CD4-positive, alpha-beta T cell (primary cell): Measurements from ENCODE around the gene TESK1. TPM values are rescaled to one million over a fixed set of nuclear protein-coding genes. Genes with fewer than 3 reads are reported as not detected.

Source experiments
- ATAC-seq: fragments of 200-7000 bp; cut with Tn5 transposase; one replicate; pipeline ENCODE4 v1.10.0; 2022; ENCODE audit warnings: mild to moderate bottlenecking; ENCODE audit not compliant: poor library complexity
- CTCF ChIA-PET: fragments of 350-600 bp; sonication (Branson Sonifier 250); formaldehyde crosslinking; loops from one replicate; lab custom pipeline; 2021; ENCODE audit warnings: antibody characterized with exemption, inconsistent platforms; lab: Charles Lee
- POLR2A ChIA-PET: fragments of 350-600 bp; sonication (Branson Sonifier 250); formaldehyde crosslinking; loops from one replicate; lab custom pipeline; 2021; ENCODE audit warnings: antibody characterized with exemption, inconsistent platforms; lab: Charles Lee
- DNase-seq, 14 experiments: peaks; one replicate each; pipeline ENCODE4 v3.0.0-alpha.2; 2013 to 2020; ENCODE audit warnings: mixed read lengths in 2 of 14
- H3K27ac ChIP-seq, 2 donors: one replicate each; pipeline versions ENCODE4 v1.5.1 to v1.7.0; 2013; ENCODE audit warnings: low read length in 2 of 2, low read depth in 1 of 2, mild to moderate bottlenecking in 1 of 2
- H3K27me3 ChIP-seq, 2 experiments: 1 replicate in 1 of 2; 2 replicates in 1 of 2; pipeline versions ENCODE4 v1.6.1 to v1.7.0; 2013; ENCODE audit warnings: low read length in 2 of 2, control low read depth in 1 of 2, mild to moderate bottlenecking in 1 of 2, moderate library complexity in 1 of 2; ENCODE audit not compliant: insufficient read depth in 2 of 2, control insufficient read depth in 1 of 2
- H3K36me3 ChIP-seq: one replicate; pipeline ENCODE4 v1.6.1; 2013; ENCODE audit warnings: low read length, control low read depth; ENCODE audit not compliant: insufficient read depth
- H3K4me1 ChIP-seq: one replicate; pipeline ENCODE4 v1.6.1; 2013; ENCODE audit warnings: low read length, control low read depth; ENCODE audit not compliant: insufficient read depth
- H3K4me3 ChIP-seq: one replicate; pipeline ENCODE4 v1.5.1; 2013; ENCODE audit warnings: mild to moderate bottlenecking, low read length, moderate library complexity
- H3K9me3 ChIP-seq, 2 experiments: 1 replicate in 1 of 2; 2 replicates in 1 of 2; pipeline versions ENCODE4 v1.6.1 to v1.7.0; 2013; ENCODE audit warnings: low read length in 2 of 2, mild to moderate bottlenecking in 2 of 2, control low read depth in 1 of 2, moderate library complexity in 1 of 2; ENCODE audit not compliant: control insufficient read depth in 1 of 2, insufficient read depth in 1 of 2
- H3K27ac Mint-ChIP-seq: one replicate; pipeline ENCODE4 v1.8.0; 2020; ENCODE audit warnings: mixed read lengths
- H3K27me3 Mint-ChIP-seq: one replicate; pipeline ENCODE4 v1.8.0; 2021; ENCODE audit warnings: mixed read lengths
- H3K36me3 Mint-ChIP-seq: one replicate; pipeline ENCODE4 v1.8.0; 2021; ENCODE audit warnings: low read depth, mixed read lengths
- H3K4me1 Mint-ChIP-seq: one replicate; pipeline ENCODE4 v1.8.0; 2021; ENCODE audit warnings: low read depth, mixed read lengths
- H3K4me3 Mint-ChIP-seq: one replicate; pipeline ENCODE4 v1.8.0; 2020; ENCODE audit warnings: mild to moderate bottlenecking, mixed read lengths
- H3K9me3 Mint-ChIP-seq: one replicate; pipeline ENCODE4 v1.8.0; 2020; ENCODE audit warnings: mixed read lengths
- intact Hi-C, 2 experiments: fragments of 100-400 bp; cut with DNase I in 1 of 2; cut with micrococcal nuclease in 1 of 2; formaldehyde crosslinking; loops; one replicate each; pipeline versions ENCODE4 v1.15.1 to v1.9.0; 2023 to 2025; cut with DNase I, micrococcal nuclease
- total RNA-seq, 174 experiments: library from RNA in 2 of 174; stranded (reverse) in 2 of 174; gene quantifications; one replicate each; pipeline ENCODE4 v1.2.3 and lab custom pipeline; 2021 to 2026
- TF ChIP-seq, protein P1 (sequence below): fragments of 200-600 bp; IDR thresholded peaks from one replicate; pipeline ENCODE4 v1.8.0; 2022; ENCODE audit warnings: antibody characterized with exemption, mild to moderate bottlenecking

The TESK1 gene
- total RNA-seq, 2 experiments from 2014 or later: 18.5 to 18.6 TPM

DNA sequence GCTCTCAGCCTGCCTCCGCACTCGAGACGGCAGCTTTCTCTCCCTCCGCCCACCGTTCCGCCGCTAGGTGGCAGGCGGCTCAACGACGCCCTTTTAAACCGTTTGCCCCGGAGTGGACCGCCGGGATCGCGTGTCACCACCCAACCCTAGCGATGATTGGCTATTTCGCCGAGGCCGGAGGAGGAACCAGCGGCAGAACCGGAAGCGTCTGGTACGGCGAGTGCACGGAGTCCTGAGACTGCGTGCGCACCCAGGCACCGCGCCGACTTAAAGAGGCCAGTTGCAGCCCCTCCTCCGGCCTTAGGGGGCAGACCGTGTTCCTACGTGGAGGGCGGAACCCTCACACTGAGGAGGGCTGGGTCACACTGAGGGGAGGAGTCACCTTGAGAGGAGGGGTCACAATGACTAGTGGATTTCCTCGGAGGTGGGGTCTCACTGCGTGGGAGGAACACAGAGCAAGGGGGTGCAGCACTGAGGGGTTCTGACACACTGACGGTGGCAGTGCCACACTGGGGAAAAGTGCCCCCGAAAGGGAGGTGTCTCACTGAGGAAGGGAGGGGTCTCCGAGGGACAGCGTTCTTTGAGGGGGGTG, 980 bp upstream of the TESK1 start:
- TF ChIP-seq, protein P1, sequence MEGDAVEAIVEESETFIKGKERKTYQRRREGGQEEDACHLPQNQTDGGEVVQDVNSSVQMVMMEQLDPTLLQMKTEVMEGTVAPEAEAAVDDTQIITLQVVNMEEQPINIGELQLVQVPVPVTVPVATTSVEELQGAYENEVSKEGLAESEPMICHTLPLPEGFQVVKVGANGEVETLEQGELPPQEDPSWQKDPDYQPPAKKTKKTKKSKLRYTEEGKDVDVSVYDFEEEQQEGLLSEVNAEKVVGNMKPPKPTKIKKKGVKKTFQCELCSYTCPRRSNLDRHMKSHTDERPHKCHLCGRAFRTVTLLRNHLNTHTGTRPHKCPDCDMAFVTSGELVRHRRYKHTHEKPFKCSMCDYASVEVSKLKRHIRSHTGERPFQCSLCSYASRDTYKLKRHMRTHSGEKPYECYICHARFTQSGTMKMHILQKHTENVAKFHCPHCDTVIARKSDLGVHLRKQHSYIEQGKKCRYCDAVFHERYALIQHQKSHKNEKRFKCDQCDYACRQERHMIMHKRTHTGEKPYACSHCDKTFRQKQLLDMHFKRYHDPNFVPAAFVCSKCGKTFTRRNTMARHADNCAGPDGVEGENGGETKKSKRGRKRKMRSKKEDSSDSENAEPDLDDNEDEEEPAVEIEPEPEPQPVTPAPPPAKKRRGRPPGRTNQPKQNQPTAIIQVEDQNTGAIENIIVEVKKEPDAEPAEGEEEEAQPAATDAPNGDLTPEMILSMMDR: peak; percentile 98
- ChIA-PET POLR2A (interaction anchor here (0.6 to 3.9 kb wide), 13 partner anchors 11 to 1336 kb away, joined by 3 to 45 read pairs (median 4); partner anchors contain the start of genes CCDC107, CD72, CREB3 and RMRP), CTCF (interaction anchor here (0.7 to 4.3 kb wide), 26 partner anchors 9 to 532 kb away, joined by 3 to 31 read pairs (median 4); partner anchors contain the start of genes ARHGEF39, CCDC107, CREB3 and RMRP)
- peak overlapping the region; percentile 96 for H3K27ac Mint-ChIP-seq
- peak; percentile 98 to 100 (median 99) for DNase-seq
- peak overlapping the region; percentile 99 for H3K4me3 Mint-ChIP-seq
- H3K27ac ChIP-seq: peak overlapping the region; percentile 73 to 89
- H3K27me3 ChIP-seq: no peaks in the 10 kb centered on the region
- peaks cover 33% of the 10 kb centered on the region for H3K4me1 Mint-ChIP-seq
- intact Hi-C loops: loop anchor here (1.0 to 10.0 kb wide), 11 partner anchors 43 to 1161 kb away; partner anchors contain the start of genes ATOSB (in 1 of the 2), CCDC107 (in 1 of the 2), CREB3 (in 1 of the 2) and RMRP (in 1 of the 2)
- H3K36me3 ChIP-seq: peaks cover 23% of the 10 kb centered on the region
- H3K9me3 Mint-ChIP-seq: no peaks in the 10 kb centered on the region
- peaks cover 43% of the 10 kb centered on the region for H3K4me1 ChIP-seq
- no peaks in the 10 kb centered on the region for H3K9me3 ChIP-seq
- peak; percentile 88 for ATAC-seq
- H3K4me3 ChIP-seq: peak overlapping the region; percentile 94
- peaks cover 25% of the 10 kb centered on the region for H3K36me3 Mint-ChIP-seq
- no peaks in the 10 kb centered on the region for H3K27me3 Mint-ChIP-seq

DNA sequence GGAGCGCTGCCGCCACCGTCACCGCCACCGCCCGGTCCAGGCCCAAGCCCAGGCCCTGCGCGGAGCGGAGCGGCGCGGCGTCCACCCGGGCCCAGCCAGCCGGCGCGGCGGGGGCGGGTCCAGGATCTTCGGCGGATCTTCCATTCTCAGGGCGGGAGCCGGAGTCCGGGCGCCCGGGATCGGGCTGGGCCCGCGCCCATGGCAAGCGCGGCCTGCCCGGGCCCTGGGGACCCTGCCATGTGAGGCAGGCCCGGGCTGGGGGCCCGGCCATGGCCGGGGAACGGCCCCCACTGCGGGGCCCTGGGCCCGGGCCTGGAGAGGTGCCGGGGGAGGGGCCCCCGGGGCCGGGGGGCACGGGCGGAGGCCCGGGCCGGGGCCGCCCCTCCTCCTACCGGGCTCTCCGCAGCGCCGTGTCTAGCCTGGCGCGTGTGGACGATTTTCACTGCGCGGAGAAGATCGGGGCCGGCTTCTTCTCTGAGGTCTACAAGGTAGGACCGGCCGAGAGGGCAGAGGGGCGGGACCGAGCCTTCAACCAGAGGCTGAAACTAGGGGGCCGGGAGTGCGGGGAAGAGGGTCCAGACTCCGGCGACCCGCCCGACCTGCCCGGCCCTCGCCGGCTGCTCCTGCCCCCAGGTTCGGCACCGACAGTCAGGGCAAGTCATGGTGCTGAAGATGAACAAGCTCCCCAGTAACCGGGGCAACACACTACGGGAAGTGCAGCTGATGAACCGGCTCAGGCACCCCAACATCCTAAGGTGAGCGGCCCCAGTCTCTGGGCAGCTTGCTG, 482 bp downstream of the TESK1 start:
- Mint-ChIP-seq H3K36me3 (peaks cover 30% of the 10 kb centered on the region), H3K4me1 (peaks cover 35% of the 10 kb centered on the region), H3K27me3 (no peaks in the 10 kb centered on the region), H3K27ac (peak overlapping the region; percentile 15), H3K4me3 (peak overlapping the region; percentile 71), H3K9me3 (no peaks in the 10 kb centered on the region)
- H3K36me3 ChIP-seq: peaks cover 37% of the 10 kb centered on the region
- H3K4me3 ChIP-seq: peak overlapping the region; percentile 79
- no peaks in the 10 kb centered on the region for H3K27me3 ChIP-seq
- ATAC-seq (no peak), DNase-seq (peak in 11 of 14 experiments; percentile 11 to 66 (median 31))
- POLR2A ChIA-PET: interaction anchor here (0.7 to 3.9 kb wide), 10 partner anchors 12 to 585 kb away, joined by 3 to 45 read pairs (median 12); partner anchors contain the start of genes CCDC107, CD72, CLTA and CREB3
- H3K9me3 ChIP-seq: no peaks in the 10 kb centered on the region
- peak overlapping the region; percentile 46 to 52 for H3K27ac ChIP-seq
- TF ChIP-seq, protein P1: no peak
- intact Hi-C loops: loop anchor here (1.0 to 10.0 kb wide), 7 partner anchors 41 to 1159 kb away; partner anchors contain the start of genes CCDC107 (in 1 of the 2), CREB3 (in 1 of the 2), FAM221B (in 1 of the 2) and RMRP (in 1 of the 2)
- CTCF ChIA-PET: interaction anchor here (1.1 to 4.3 kb wide), 3 partner anchors 11 to 53 kb away, joined by 4 to 31 read pairs (median 5); partner anchors contain the start of genes CCDC107 and RMRP
- peaks cover 38% of the 10 kb centered on the region for H3K4me1 ChIP-seq

DNA sequence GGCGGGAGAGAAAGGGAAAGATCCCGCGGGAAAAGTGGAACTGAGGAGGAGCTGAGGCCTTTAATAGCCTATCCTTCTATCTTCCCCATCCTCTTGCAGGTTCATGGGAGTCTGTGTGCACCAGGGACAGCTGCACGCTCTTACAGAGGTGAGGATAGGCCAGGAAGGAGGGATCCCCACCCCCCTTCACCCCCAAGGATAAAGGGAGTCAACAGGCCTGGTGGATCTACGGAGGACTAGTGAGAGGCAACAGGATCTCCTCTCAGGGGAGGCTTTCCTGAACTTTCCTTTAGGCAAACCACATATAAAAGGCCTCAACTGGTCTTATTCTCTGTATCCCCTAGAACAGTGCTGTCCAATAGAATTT, 1.1 kb downstream of the TESK1 start:
- Mint-ChIP-seq H3K27ac (peak overlapping the region; percentile 15), H3K4me3 (peak overlapping the region; percentile 71), H3K36me3 (peaks cover 31% of the 10 kb centered on the region), H3K9me3 (no peaks in the 10 kb centered on the region), H3K4me1 (peaks cover 39% of the 10 kb centered on the region), H3K27me3 (no peaks in the 10 kb centered on the region)
- Histone ChIP-seq H3K9me3 (no peaks in the 10 kb centered on the region), H3K4me1 (peaks cover 41% of the 10 kb centered on the region), H3K4me3 (peak overlapping the region; percentile 79), H3K27ac (no peak overlapping the region), H3K27me3 (no peaks in the 10 kb centered on the region), H3K36me3 (peaks cover 37% of the 10 kb centered on the region)
- intact Hi-C loops: loop anchor here in 1 of 2 experiments (5.0 to 10.0 kb wide), 2 partner anchors 221 to 1159 kb away; partner anchors contain the start of genes FAM221B and TMEM8B
- POLR2A ChIA-PET: interaction anchor here (0.7 to 3.9 kb wide), 9 partner anchors 11 to 585 kb away, joined by 3 to 45 read pairs (median 10); partner anchors contain the start of genes CCDC107, CD72, CLTA and CREB3
- ATAC-seq: no peak
- no peak for DNase-seq
- TF ChIP-seq, protein P1: no peak
- CTCF ChIA-PET: interaction anchor here (1.1 to 4.3 kb wide), 3 partner anchors 11 to 52 kb away, joined by 4 to 31 read pairs (median 5); partner anchors contain the start of genes CCDC107 and RMRP
